Kidney (tissue), 14 donors: ENCODE results near the gene KLF1. TPM values are rescaled to one million over a fixed set of nuclear protein-coding genes. Genes with fewer than 3 reads are reported as not detected.

Experiments
- DNase-seq, 5 donors: peaks; one replicate each; pipeline ENCODE4 v3.0.0-alpha.2; 2013 to 2020
- FAIRE-seq: peaks from 2 replicates; lab custom pipeline; 2012; peaks lifted over from hg19 to GRCh38; lab: Jason Lieb, UNC
- H3K27ac ChIP-seq, 2 donors: one replicate each; pipeline ENCODE4 v1.7.0; 2013; ENCODE audit warnings: low read depth in 2 of 2, low read length in 2 of 2, inconsistent platforms in 1 of 2
- H3K27me3 ChIP-seq: one replicate; pipeline ENCODE4 v1.7.1; 2013; ENCODE audit warnings: low read length, inconsistent platforms; ENCODE audit not compliant: control insufficient read depth, insufficient read depth
- H3K36me3 ChIP-seq, 3 donors: one replicate each; pipeline versions ENCODE4 v1.7.0 to v1.7.1; 2013; ENCODE audit warnings: low read length in 3 of 3, control low read depth in 1 of 3, inconsistent platforms in 1 of 3; ENCODE audit not compliant: insufficient read depth in 3 of 3, control insufficient read depth in 2 of 3
- H3K4me1 ChIP-seq, 3 donors: one replicate each; pipeline versions ENCODE4 v1.7.0 to v1.7.1; 2013; ENCODE audit warnings: low read length in 3 of 3, inconsistent platforms in 1 of 3, low read depth in 1 of 3; ENCODE audit not compliant: control insufficient read depth in 2 of 3, insufficient read depth in 2 of 3
- H3K4me3 ChIP-seq, 3 donors: one replicate each; pipeline versions ENCODE4 v1.7.0 to v1.8.1; 2013; ENCODE audit warnings: low read length in 3 of 3, control low read depth in 1 of 3, inconsistent platforms in 1 of 3
- H3K9ac ChIP-seq, 3 donors: one replicate each; pipeline versions ENCODE4 v1.7.0 to v1.7.1; 2013; ENCODE audit warnings: low read length in 3 of 3, control low read depth in 1 of 3, inconsistent platforms in 1 of 3
- H3K9me3 ChIP-seq, 3 donors: one replicate each; pipeline versions ENCODE4 v1.7.0 to v1.7.1; 2013; ENCODE audit warnings: low read length in 3 of 3, control low read depth in 1 of 3, inconsistent platforms in 1 of 3; ENCODE audit not compliant: control insufficient read depth in 2 of 3, insufficient read depth in 1 of 3
- CTCF ChIP-seq: IDR thresholded peaks from 3 replicates; pipeline ENCODE4 v1.5.1; 2012; ENCODE audit warnings: mild to moderate bottlenecking, moderate library complexity, borderline replicate concordance; ENCODE audit not compliant: insufficient read depth; ENCODE audit errors: extremely low read depth
- intact Hi-C: fragments of 100-400 bp; cut with DNase I; formaldehyde crosslinking; loops from one replicate; pipeline ENCODE4 v1.11.1; 2022
- polyA plus RNA-seq: library from polyadenylated mRNA; stranded (reverse); fragments of 350-450 nt; fragmentation: Illumina TruSeq; extraction: RNeasy Lipid Tissue Mini Kit (QIAGEN cat#74804); gene quantifications from one replicate; pipeline ENCODE4 v1.2.3, GENCODE V29; 2014; ENCODE audit warnings: low read depth, low replicate concordance; ENCODE audit not compliant: insufficient read depth
- total RNA-seq: library from RNA; stranded (reverse); fragmentation: NEBNext Ultra II Directional; extraction: Animal tissue kit (Norgen Biotek cat#: 25700); gene quantifications from one replicate; pipeline ENCODE4 v1.2.1, GENCODE V29; 2021
- donor health status: control.
- donor health status: control.
- donor health status: control.
- donor health status: control.
- donor health status: control.
- donor health status: DM: yes; HTN: yes; CAD: no.
- donor health status: Normal renal cell carcinoma (clear cell type).

KLF1 gene
- total and polyA plus RNA-seq, 2 donors from 2014 or later = not detected

GRCh38 chr19:12933287-12934072 is 46.5 kb upstream of the KLF1 start, which contains the start of gene FARSA:
Gene FARSA (minus strand): TSS chr19:12933711. CDS start chr19:12933696, 15 bp downstream.
- Histone ChIP-seq H3K9ac (peak within 1 kb of the TSS; percentile 74 to 83 (median 83)), H3K27ac (peak within 1 kb of the TSS; percentile 76 to 81), H3K9me3 (no peaks in the 10 kb centered on the region), H3K27me3 (no peaks in the 10 kb centered on the region), H3K4me1 (peaks cover 0 to 17% (median 15%) of the 10 kb centered on the region in 3 donors), H3K36me3 (peaks cover 2 to 10% (median 6%) of the 10 kb centered on the region in 3 donors), H3K4me3 (peak within 1 kb of the TSS; percentile 83 to 91 (median 87))
- no peak for TF ChIP-seq CTCF
- intact Hi-C loops = no loop called here
- DNase-seq (peak; percentile 95 to 97 (median 96)), FAIRE-seq (no peak)

GRCh38 chr19:12932392-12933286 is 45.6 kb upstream of the KLF1 start:
- peak overlapping the region; percentile 74 to 83 (median 83) for H3K9ac ChIP-seq
- no peak for TF ChIP-seq CTCF
- intact Hi-C loops = no loop called here
- no peaks in the 10 kb centered on the region for H3K9me3 ChIP-seq
- peak overlapping the region; percentile 83 to 91 (median 87) for H3K4me3 ChIP-seq
- peaks cover 2 to 10% (median 8%) of the 10 kb centered on the region in 3 donors for H3K36me3 ChIP-seq
- peak in 1 of 5 donors; percentile 43 for DNase-seq
- FAIRE-seq = no peak
- H3K27me3 ChIP-seq = no peaks in the 10 kb centered on the region
- H3K27ac ChIP-seq = no peak overlapping the region
- H3K4me1 ChIP-seq = peaks cover 0 to 15% (median 11%) of the 10 kb centered on the region in 3 donors

- no peak for TF ChIP-seq CTCF
- H3K27ac ChIP-seq = no peak overlapping the region
- peaks cover 6 to 17% (median 16%) of the 10 kb centered on the region in 3 donors for H3K36me3 ChIP-seq
- H3K9ac ChIP-seq = no peak overlapping the region
- no peaks in the 10 kb centered on the region for H3K9me3 ChIP-seq
- H3K4me1 ChIP-seq = peaks cover 0 to 11% (median 8%) of the 10 kb centered on the region in 3 donors
- DNase-seq (peak in 1 of 5 donors; percentile 43), FAIRE-seq (no peak)
- no peak overlapping the region for H3K4me3 ChIP-seq
- intact Hi-C loops = no loop called here
- no peaks in the 10 kb centered on the region for H3K27me3 ChIP-seq
Observed at GRCh38 chr19:12930002-12930645, 43.1 kb upstream of the KLF1 start.
